ENCODE measurements around the gene ACTL7A.
"Not testable (repeated sequence)": the region's sequence is repeated elsewhere in the genome, so short reads cannot be mapped to it uniquely, and the experiment has no call there.

ACTL7A gene

DNA sequence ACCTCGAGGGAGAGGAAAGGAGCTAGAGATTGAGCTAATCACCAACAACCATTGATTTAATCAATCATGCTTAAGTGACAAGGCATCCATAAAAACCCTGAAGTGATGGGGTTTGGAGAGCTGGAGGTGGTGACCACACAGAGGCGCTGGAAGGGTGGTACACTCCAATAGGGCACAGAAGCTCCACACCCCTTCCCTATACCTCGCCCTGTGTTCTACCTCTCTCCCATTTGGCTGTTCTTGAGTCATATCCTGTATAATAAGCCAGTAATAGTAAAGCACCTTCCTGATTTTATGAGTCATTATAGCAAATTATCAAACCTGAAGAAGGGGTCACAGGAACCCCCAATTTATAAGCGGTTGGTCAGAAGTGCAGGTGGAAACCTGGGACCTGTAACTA lies 24.5 kb upstream of the ACTL7A start:
- ATAC-seq: no peak
- TF ChIP-seq ESRRG (CRISPR knock-in tag; IDR thresholded peaks at IDR 0.05) (no peak), ZC3H10 (CRISPR knock-in tag; IDR thresholded peaks at IDR 0.05) (no peak), ZNF8 (CRISPR knock-in tag; IDR thresholded peaks at IDR 0.05) (no peak)
- TF ChIP-seq, protein P1, sequence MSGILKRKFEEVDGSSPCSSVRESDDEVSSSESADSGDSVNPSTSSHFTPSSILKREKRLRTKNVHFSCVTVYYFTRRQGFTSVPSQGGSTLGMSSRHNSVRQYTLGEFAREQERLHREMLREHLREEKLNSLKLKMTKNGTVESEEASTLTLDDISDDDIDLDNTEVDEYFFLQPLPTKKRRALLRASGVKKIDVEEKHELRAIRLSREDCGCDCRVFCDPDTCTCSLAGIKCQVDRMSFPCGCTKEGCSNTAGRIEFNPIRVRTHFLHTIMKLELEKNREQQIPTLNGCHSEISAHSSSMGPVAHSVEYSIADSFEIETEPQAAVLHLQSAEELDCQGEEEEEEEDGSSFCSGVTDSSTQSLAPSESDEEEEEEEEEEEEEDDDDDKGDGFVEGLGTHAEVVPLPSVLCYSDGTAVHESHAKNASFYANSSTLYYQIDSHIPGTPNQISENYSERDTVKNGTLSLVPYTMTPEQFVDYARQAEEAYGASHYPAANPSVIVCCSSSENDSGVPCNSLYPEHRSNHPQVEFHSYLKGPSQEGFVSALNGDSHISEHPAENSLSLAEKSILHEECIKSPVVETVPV (CRISPR knock-in tag; IDR thresholded peaks at IDR 0.05): no peak

GRCh38 chr9:108838017-108838416 lies 24.0 kb upstream of the ACTL7A start:
- ATAC-seq: no peak
- no peak for TF ChIP-seq GLIS3 (CRISPR knock-in tag; IDR thresholded peaks at IDR 0.05)
- no peak for TF ChIP-seq ZNF565 (CRISPR knock-in tag; conservative IDR thresholded peaks at IDR 0.05; ENCODE audit: low read depth)
- TF ChIP-seq ESRRG (CRISPR knock-in tag; IDR thresholded peaks at IDR 0.05): no peak
- no peak for TF ChIP-seq TSHZ2 (CRISPR knock-in tag; IDR thresholded peaks at IDR 0.05)
- TF ChIP-seq ZC3H10 (CRISPR knock-in tag; IDR thresholded peaks at IDR 0.05): no peak
- no peak for TF ChIP-seq ZFP30 (CRISPR knock-in tag; IDR thresholded peaks at IDR 0.05)
- no peak for TF ChIP-seq ZFP3 (CRISPR knock-in tag; IDR thresholded peaks at IDR 0.05)
- no peak for TF ChIP-seq RARB (CRISPR knock-in tag; IDR thresholded peaks at IDR 0.05)
- TF ChIP-seq PPARA (CRISPR knock-in tag; IDR thresholded peaks at IDR 0.05; ENCODE audit: borderline replicate concordance): no peak
- TF ChIP-seq ISL1 (CRISPR knock-in tag; IDR thresholded peaks at IDR 0.05): no peak
- TF ChIP-seq, protein P1 (CRISPR knock-in tag; IDR thresholded peaks at IDR 0.05): no peak
- TF ChIP-seq TCF4 (CRISPR knock-in tag; IDR thresholded peaks at IDR 0.05; ENCODE audit: borderline replicate concordance): no peak
- TF ChIP-seq ZNF70 (CRISPR knock-in tag; IDR thresholded peaks at IDR 0.05): no peak
- TF ChIP-seq TOX (CRISPR knock-in tag; IDR thresholded peaks at IDR 0.05; ENCODE audit: borderline replicate concordance): no peak
- no peak for TF ChIP-seq SNAI2 (CRISPR knock-in tag; IDR thresholded peaks at IDR 0.05)
- TF ChIP-seq BACH2 (CRISPR knock-in tag; IDR thresholded peaks at IDR 0.05; ENCODE audit: borderline replicate concordance): no peak
- TF ChIP-seq CREB5 (CRISPR knock-in tag; IDR thresholded peaks at IDR 0.05; ENCODE audit: low read depth): no peak

DNA sequence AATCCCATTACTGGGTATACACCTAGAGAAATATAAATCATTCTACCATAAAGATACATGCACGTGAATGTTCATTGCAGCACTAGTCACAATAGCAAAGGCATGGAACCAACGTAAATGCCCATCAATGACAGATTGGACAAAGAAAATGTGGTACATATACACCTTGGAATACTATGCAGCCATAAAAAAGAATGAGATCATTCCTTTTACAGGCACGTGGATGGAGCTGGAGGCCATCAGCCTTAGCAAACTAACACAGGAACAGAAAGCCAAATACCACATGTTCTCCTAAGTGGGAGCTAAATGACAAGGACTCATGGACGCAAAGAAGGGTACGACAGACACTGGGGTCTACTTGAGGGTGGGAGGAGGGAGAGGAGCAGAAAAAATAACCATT lies 22.5 kb upstream of the ACTL7A start:
- not testable (repeated sequence) for ATAC-seq

GRCh38 chr9:108842610-108843295 lies 19.3 kb upstream of the ACTL7A start:
- TF ChIP-seq ZNF8 (CRISPR knock-in tag; IDR thresholded peaks at IDR 0.05): no peak
- TF ChIP-seq ISL1 (CRISPR knock-in tag; IDR thresholded peaks at IDR 0.05): no peak
- TF ChIP-seq BACH2 (CRISPR knock-in tag; IDR thresholded peaks at IDR 0.05; ENCODE audit: borderline replicate concordance): no peak
- no peak for TF ChIP-seq ZNF565 (CRISPR knock-in tag; conservative IDR thresholded peaks at IDR 0.05; ENCODE audit: low read depth)
- TF ChIP-seq SNAI2 (CRISPR knock-in tag; IDR thresholded peaks at IDR 0.05): no peak
- TF ChIP-seq CSDC2 (CRISPR knock-in tag; IDR thresholded peaks at IDR 0.05): no peak

DNA sequence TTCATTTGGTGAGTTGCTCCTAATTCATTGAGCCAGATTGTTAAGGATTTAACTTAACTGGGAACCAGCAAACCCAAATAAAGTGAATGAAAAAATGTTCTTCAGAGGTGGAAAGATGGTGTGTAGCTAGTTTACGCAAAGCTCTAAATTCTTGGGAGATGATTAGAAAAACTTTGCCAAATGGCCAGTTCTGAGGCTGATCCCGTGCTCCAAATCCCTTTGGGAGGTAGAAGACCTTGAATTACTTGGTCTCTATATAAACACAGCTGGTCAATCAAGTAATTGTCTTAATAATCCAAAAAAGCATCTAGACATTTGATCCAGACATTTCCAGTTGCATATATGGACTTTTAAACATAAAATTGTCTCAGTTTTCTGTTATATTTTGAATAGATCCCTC lies 17.7 kb upstream of the ACTL7A start:
- no peak for ATAC-seq
- no peak for TF ChIP-seq TSHZ2 (CRISPR knock-in tag; IDR thresholded peaks at IDR 0.05)
- no peak for TF ChIP-seq ARNTL (CRISPR knock-in tag; IDR thresholded peaks at IDR 0.05; ENCODE audit: borderline replicate concordance, low read depth)
- TF ChIP-seq CREB5 (CRISPR knock-in tag; IDR thresholded peaks at IDR 0.05; ENCODE audit: low read depth): no peak
- TF ChIP-seq ZFP3 (CRISPR knock-in tag; IDR thresholded peaks at IDR 0.05): no peak
- no peak for TF ChIP-seq ZNF565 (CRISPR knock-in tag; conservative IDR thresholded peaks at IDR 0.05; ENCODE audit: low read depth)
- TF ChIP-seq ISL1 (CRISPR knock-in tag; IDR thresholded peaks at IDR 0.05): no peak
- no peak for TF ChIP-seq TCF4 (CRISPR knock-in tag; IDR thresholded peaks at IDR 0.05; ENCODE audit: borderline replicate concordance)
- TF ChIP-seq ZNF70 (CRISPR knock-in tag; IDR thresholded peaks at IDR 0.05): no peak
- no peak for TF ChIP-seq ZFP30 (CRISPR knock-in tag; IDR thresholded peaks at IDR 0.05)
- TF ChIP-seq BACH2 (CRISPR knock-in tag; IDR thresholded peaks at IDR 0.05; ENCODE audit: borderline replicate concordance): no peak
- TF ChIP-seq CSDC2 (CRISPR knock-in tag; IDR thresholded peaks at IDR 0.05): no peak
- TF ChIP-seq GLIS3 (CRISPR knock-in tag; IDR thresholded peaks at IDR 0.05): no peak
- no peak for TF ChIP-seq SNAI2 (CRISPR knock-in tag; IDR thresholded peaks at IDR 0.05)

More at GRCh38 chr9:108842610-108843295, 19.3 kb upstream of the ACTL7A start:
- no peak for ATAC-seq

All from SK-N-SH treated with all-trans-retinoic acid at 6 μM for 48 hours (cell line).